ENCODE data around the gene LHCGR. TPM values are rescaled to one million over a fixed set of nuclear protein-coding genes. Genes with fewer than 3 reads are reported as not detected.

Gene LHCGR
- polyA plus RNA-seq, 1 of the 3 experiments (the other 2 are of a cell fraction) = not detected

DNA sequence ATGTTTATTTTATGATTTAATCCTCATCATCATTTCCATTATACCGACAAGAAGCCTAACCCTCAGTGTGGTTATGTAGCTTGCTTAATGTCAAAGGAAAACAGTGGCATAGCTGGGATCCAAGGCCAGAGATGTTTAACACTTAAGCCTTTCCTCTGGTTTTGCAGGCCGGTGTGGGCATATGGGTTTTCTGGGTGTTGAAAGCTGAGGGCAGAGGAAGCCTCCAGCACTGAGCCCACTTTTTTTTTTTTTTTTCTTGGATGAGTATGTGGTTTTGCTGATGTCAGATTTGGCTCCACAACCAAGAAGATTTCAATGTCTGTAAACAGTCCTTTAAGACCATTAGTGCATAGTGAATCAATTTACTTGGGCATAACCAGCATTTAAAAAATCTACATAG, 41.3 kb downstream of the LHCGR start:
- no peak overlapping the region for H3K9ac ChIP-seq
- H2AFZ ChIP-seq (ENCODE audit: low read depth) = no peak overlapping the region
- TF ChIP-seq RAD21 (IDR thresholded peaks at IDR 0.05; ENCODE audit: low read length) (no peak), FOXJ3 (CRISPR knock-in tag; IDR thresholded peaks at IDR 0.05) (no peak), EZH2phosphoT487 (IDR thresholded peaks at IDR 0.05; ENCODE audit: borderline replicate concordance, low read depth) (no peak), FOXM1 (IDR thresholded peaks at IDR 0.05; ENCODE audit: low read depth) (no peak), SMC3 (IDR thresholded peaks at IDR 0.05; ENCODE audit: low read depth, low read length) (no peak), FOSL2 (IDR thresholded peaks at IDR 0.05; ENCODE audit: borderline replicate concordance, low read depth) (no peak), RFX5 (IDR thresholded peaks at IDR 0.05; ENCODE audit: low read length) (no peak), GABPA (IDR thresholded peaks at IDR 0.05; ENCODE audit: low read depth) (no peak)
- TF ChIP-seq, protein P1, sequence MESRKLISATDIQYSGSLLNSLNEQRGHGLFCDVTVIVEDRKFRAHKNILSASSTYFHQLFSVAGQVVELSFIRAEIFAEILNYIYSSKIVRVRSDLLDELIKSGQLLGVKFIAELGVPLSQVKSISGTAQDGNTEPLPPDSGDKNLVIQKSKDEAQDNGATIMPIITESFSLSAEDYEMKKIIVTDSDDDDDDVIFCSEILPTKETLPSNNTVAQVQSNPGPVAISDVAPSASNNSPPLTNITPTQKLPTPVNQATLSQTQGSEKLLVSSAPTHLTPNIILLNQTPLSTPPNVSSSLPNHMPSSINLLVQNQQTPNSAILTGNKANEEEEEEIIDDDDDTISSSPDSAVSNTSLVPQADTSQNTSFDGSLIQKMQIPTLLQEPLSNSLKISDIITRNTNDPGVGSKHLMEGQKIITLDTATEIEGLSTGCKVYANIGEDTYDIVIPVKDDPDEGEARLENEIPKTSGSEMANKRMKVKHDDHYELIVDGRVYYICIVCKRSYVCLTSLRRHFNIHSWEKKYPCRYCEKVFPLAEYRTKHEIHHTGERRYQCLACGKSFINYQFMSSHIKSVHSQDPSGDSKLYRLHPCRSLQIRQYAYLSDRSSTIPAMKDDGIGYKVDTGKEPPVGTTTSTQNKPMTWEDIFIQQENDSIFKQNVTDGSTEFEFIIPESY (IDR thresholded peaks at IDR 0.05; ENCODE audit: borderline replicate concordance, low read depth) = no peak
- TF ChIP-seq, protein P2, sequence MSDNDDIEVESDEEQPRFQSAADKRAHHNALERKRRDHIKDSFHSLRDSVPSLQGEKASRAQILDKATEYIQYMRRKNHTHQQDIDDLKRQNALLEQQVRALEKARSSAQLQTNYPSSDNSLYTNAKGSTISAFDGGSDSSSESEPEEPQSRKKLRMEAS (IDR thresholded peaks at IDR 0.05; ENCODE audit: low read depth) = no peak
- no peak overlapping the region for H3K4me3 ChIP-seq (ENCODE audit: low read depth in 2 of 2, low read length in 1 of 2)
- H3K4me2 ChIP-seq = no peak overlapping the region
- H4K20me1 ChIP-seq (ENCODE audit: insufficient read depth) = no peaks in the 10 kb centered on the region
- H3K4me1 ChIP-seq (ENCODE audit: control insufficient read depth in 1 of 2, insufficient read depth in 2 of 2, low read depth in 1 of 2, low read length in 1 of 2) = no peaks in the 10 kb centered on the region
- no peak for DNase-seq
- no peaks in the 10 kb centered on the region for H3F3A ChIP-seq (replicated peaks; ENCODE audit: insufficient read depth)
- WGBS (ENCODE audit: low lambda C conversion rate) = 45% methylated on average over 2 of the region's 2 CpGs
- no peaks in the 10 kb centered on the region for H3K9me2 ChIP-seq
- CTCF ChIA-PET = no interaction called here
- no peaks in the 10 kb centered on the region for H3K36me3 ChIP-seq (replicated peaks in 1 of 2; ENCODE audit: control insufficient read depth in 1 of 2, insufficient read depth in 2 of 2, low read length in 1 of 2)
- POLR2A ChIA-PET = no interaction called here
- H3K27me3 ChIP-seq (ENCODE audit: insufficient read depth) = no peaks in the 10 kb centered on the region
- H3K27ac ChIP-seq (ENCODE audit: low read depth in 2 of 2, low read length in 1 of 2) = no peak overlapping the region
- no peaks in the 10 kb centered on the region for H3K9me3 ChIP-seq
- no peaks in the 10 kb centered on the region for H3K79me2 ChIP-seq (ENCODE audit: insufficient read depth)

DNA sequence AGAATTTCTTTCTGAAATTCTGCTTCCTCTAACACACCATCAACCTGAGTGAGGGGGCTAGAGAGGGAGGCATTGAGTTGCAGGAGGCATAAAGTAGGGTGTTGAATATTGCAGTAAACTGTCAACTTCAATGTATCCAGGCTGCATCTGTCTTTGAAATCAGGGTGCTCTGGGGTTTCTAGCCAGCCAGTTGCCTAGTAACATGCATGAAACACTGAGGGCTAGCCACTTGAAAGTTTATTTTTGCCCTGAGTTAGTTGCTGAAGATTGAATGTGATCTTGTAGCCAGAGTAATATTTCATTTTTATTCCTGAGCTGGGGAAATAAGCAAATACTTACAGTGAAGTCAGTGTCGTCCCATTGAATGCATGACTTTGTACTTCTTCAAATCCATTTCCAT, 41.9 kb downstream of the LHCGR start:
- Histone ChIP-seq H3K9me3 (no peaks in the 10 kb centered on the region), H3F3A (replicated peaks; ENCODE audit: insufficient read depth) (no peaks in the 10 kb centered on the region), H3K4me1 (ENCODE audit: control insufficient read depth in 1 of 2, insufficient read depth in 2 of 2, low read depth in 1 of 2, low read length in 1 of 2) (no peaks in the 10 kb centered on the region), H3K36me3 (replicated peaks in 1 of 2; ENCODE audit: control insufficient read depth in 1 of 2, insufficient read depth in 2 of 2, low read length in 1 of 2) (no peaks in the 10 kb centered on the region), H3K9ac (no peak overlapping the region), H3K27ac (ENCODE audit: low read depth in 2 of 2, low read length in 1 of 2) (no peak overlapping the region), H4K20me1 (ENCODE audit: insufficient read depth) (no peaks in the 10 kb centered on the region), H3K27me3 (ENCODE audit: insufficient read depth) (no peaks in the 10 kb centered on the region), H2AFZ (ENCODE audit: low read depth) (no peak overlapping the region), H3K9me2 (no peaks in the 10 kb centered on the region), H3K4me2 (no peak overlapping the region), H3K79me2 (ENCODE audit: insufficient read depth) (no peaks in the 10 kb centered on the region), H3K4me3 (ENCODE audit: low read depth in 2 of 2, low read length in 1 of 2) (no peak overlapping the region)
- WGBS (ENCODE audit: low lambda C conversion rate) = 45% methylated on average over 1 of the region's 1 CpG
- DNase-seq = no peak
- ChIA-PET POLR2A (no interaction called here), CTCF (no interaction called here)
- TF ChIP-seq, protein P2 (IDR thresholded peaks at IDR 0.05; ENCODE audit: low read depth) = no peak
- TF ChIP-seq TEAD4 (IDR thresholded peaks at IDR 0.05; ENCODE audit: borderline replicate concordance, insufficient read depth) (no peak), TCF12 (IDR thresholded peaks at IDR 0.05) (no peak), FOXJ3 (CRISPR knock-in tag; IDR thresholded peaks at IDR 0.05) (no peak), FOSL2 (IDR thresholded peaks at IDR 0.05; ENCODE audit: borderline replicate concordance, low read depth) (no peak), YY1 (IDR thresholded peaks at IDR 0.05; ENCODE audit: low read depth) (no peak), EP300 (IDR thresholded peaks at IDR 0.05; ENCODE audit: borderline replicate concordance in 1 of 2, low read depth in 1 of 2, low read length in 1 of 2) (no peak), NRF1 (IDR thresholded peaks at IDR 0.05; ENCODE audit: low read depth, low read length) (no peak), NFIC (IDR thresholded peaks at IDR 0.05; ENCODE audit: borderline replicate concordance) (no peak), USF2 (IDR thresholded peaks at IDR 0.05; ENCODE audit: borderline replicate concordance, low read depth, low read length) (no peak), SMC3 (IDR thresholded peaks at IDR 0.05; ENCODE audit: low read depth, low read length) (no peak), JUND (IDR thresholded peaks at IDR 0.05) (no peak), FOXM1 (IDR thresholded peaks at IDR 0.05; ENCODE audit: low read depth) (no peak), IRF3 (IDR thresholded peaks at IDR 0.05; ENCODE audit: low read depth, low read length) (no peak)
- TF ChIP-seq, protein P3, sequence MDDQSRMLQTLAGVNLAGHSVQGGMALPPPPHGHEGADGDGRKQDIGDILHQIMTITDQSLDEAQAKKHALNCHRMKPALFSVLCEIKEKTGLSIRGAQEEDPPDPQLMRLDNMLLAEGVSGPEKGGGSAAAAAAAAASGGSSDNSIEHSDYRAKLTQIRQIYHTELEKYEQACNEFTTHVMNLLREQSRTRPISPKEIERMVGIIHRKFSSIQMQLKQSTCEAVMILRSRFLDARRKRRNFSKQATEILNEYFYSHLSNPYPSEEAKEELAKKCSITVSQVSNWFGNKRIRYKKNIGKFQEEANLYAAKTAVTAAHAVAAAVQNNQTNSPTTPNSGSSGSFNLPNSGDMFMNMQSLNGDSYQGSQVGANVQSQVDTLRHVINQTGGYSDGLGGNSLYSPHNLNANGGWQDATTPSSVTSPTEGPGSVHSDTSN (IDR thresholded peaks at IDR 0.05) = no peak
- TF ChIP-seq, protein P1 (IDR thresholded peaks at IDR 0.05; ENCODE audit: borderline replicate concordance, low read depth) = no peak
